Ectodermal cell (in vitro differentiated cells): ENCODE results near the gene FAM83C.
"Not testable (repeated sequence)": the region's sequence is repeated elsewhere in the genome, so short reads cannot be mapped to it uniquely, and the experiment has no call there.

Experiments
- H3K27ac ChIP-seq: 2 replicates; pipeline ENCODE4 v1.7.0; 2013; ENCODE audit warnings: mild to moderate bottlenecking, low read depth, low read length; ENCODE audit not compliant: insufficient read depth, poor library complexity, severe bottlenecking
- H3K27me3 ChIP-seq: 2 replicates; pipeline ENCODE4 v1.7.0; 2013; ENCODE audit warnings: mild to moderate bottlenecking, low read length; ENCODE audit not compliant: insufficient read depth, control insufficient read depth, poor library complexity, severe bottlenecking
- H3K36me3 ChIP-seq: one replicate; pipeline ENCODE4 v1.7.0; 2013; ENCODE audit warnings: low read length; ENCODE audit not compliant: control insufficient read depth, insufficient read depth
- H3K4me1 ChIP-seq: one replicate; pipeline ENCODE4 v1.7.0; 2013; ENCODE audit warnings: low read length; ENCODE audit not compliant: control insufficient read depth, insufficient read depth
- H3K4me3 ChIP-seq: 2 replicates; pipeline ENCODE4 v1.7.0; 2013; ENCODE audit warnings: low read depth, low read length, control low read depth; ENCODE audit not compliant: insufficient read depth
- H3K9me3 ChIP-seq: 2 replicates; pipeline ENCODE4 v1.7.0; 2013; ENCODE audit warnings: mild to moderate bottlenecking, low read length, moderate library complexity; ENCODE audit not compliant: control insufficient read depth
- WGBS, 2 experiments: methylation state at CpG; one replicate each; pipeline ENCODE4 v1.1.7; 2013; ENCODE audit warnings: missing lambda C conversion rate in 2 of 2; 5-methylcytosine and 5-hydroxymethylcytosine counted together

Gene FAM83C

GRCh38 chr20:35318502-35319157, 26.4 kb upstream of the FAM83C start:
- no peak overlapping the region for H3K27ac ChIP-seq
- H3K27me3 ChIP-seq = no peaks in the 10 kb centered on the region
- no peak overlapping the region for H3K4me3 ChIP-seq
- WGBS, 2 experiments = 90 to 93% methylated on average over 6 of the region's 6 CpGs
- no peaks in the 10 kb centered on the region for H3K36me3 ChIP-seq
- H3K9me3 ChIP-seq = no peaks in the 10 kb centered on the region
- no peaks in the 10 kb centered on the region for H3K4me1 ChIP-seq

GRCh38 chr20:35317416-35318210, 25.4 kb upstream of the FAM83C start:
- WGBS, 2 experiments = 92 to 96% methylated on average over 5 of the region's 5 CpGs
- Histone ChIP-seq H3K4me1 (no peaks in the 10 kb centered on the region), H3K27me3 (no peaks in the 10 kb centered on the region), H3K9me3 (no peaks in the 10 kb centered on the region), H3K36me3 (no peaks in the 10 kb centered on the region), H3K27ac (no peak overlapping the region), H3K4me3 (no peak overlapping the region)

GRCh38 chr20:35316086-35316485, 23.9 kb upstream of the FAM83C start:
- no peaks in the 10 kb centered on the region for H3K36me3 ChIP-seq
- no peaks in the 10 kb centered on the region for H3K4me1 ChIP-seq
- WGBS, 2 experiments = 92 to 100% methylated on average over 2 of the region's 2 CpGs
- H3K9me3 ChIP-seq = no peaks in the 10 kb centered on the region
- H3K27ac ChIP-seq = no peak overlapping the region
- H3K27me3 ChIP-seq = no peaks in the 10 kb centered on the region
- no peak overlapping the region for H3K4me3 ChIP-seq

- H3K27ac ChIP-seq, H3K4me1 ChIP-seq, H3K27me3 ChIP-seq, H3K36me3 ChIP-seq, H3K4me3 ChIP-seq, H3K9me3 ChIP-seq: not testable (repeated sequence)
- 91% methylated on average over 7 of the region's 7 CpGs for WGBS, 2 experiments
Observed at GRCh38 chr20:35315632-35316020, 23.4 kb upstream of the FAM83C start.

GRCh38 chr20:35314816-35315631, 22.8 kb upstream of the FAM83C start:
- Histone ChIP-seq H3K27me3 (no peaks in the 10 kb centered on the region), H3K36me3 (no peaks in the 10 kb centered on the region), H3K27ac (no peak overlapping the region), H3K4me3 (no peak overlapping the region), H3K4me1 (no peaks in the 10 kb centered on the region), H3K9me3 (no peaks in the 10 kb centered on the region)
- 81 to 85% methylated on average over 3 of the region's 3 CpGs for WGBS, 2 experiments

- no peaks in the 10 kb centered on the region for H3K9me3 ChIP-seq
- no peak overlapping the region for H3K27ac ChIP-seq
- no peaks in the 10 kb centered on the region for H3K4me1 ChIP-seq
- no peaks in the 10 kb centered on the region for H3K36me3 ChIP-seq
- no peaks in the 10 kb centered on the region for H3K27me3 ChIP-seq
- H3K4me3 ChIP-seq = no peak overlapping the region
- 67 to 76% methylated on average over 1 of the region's 1 CpG for WGBS, 2 experiments
Observed at GRCh38 chr20:35312318-35312717, 20.1 kb upstream of the FAM83C start.

- 84 to 91% methylated on average over 4 to 5 of the region's 5 CpGs for WGBS, 2 experiments
- no peaks in the 10 kb centered on the region for H3K36me3 ChIP-seq
- H3K27ac ChIP-seq = no peak overlapping the region
- H3K9me3 ChIP-seq = no peaks in the 10 kb centered on the region
- no peaks in the 10 kb centered on the region for H3K27me3 ChIP-seq
- H3K4me3 ChIP-seq = no peak overlapping the region
- no peaks in the 10 kb centered on the region for H3K4me1 ChIP-seq
Observed at GRCh38 chr20:35311822-35312221, 19.6 kb upstream of the FAM83C start.

GRCh38 chr20:35311409-35311808, 19.2 kb upstream of the FAM83C start:
- H3K36me3 ChIP-seq = no peaks in the 10 kb centered on the region
- no peak overlapping the region for H3K27ac ChIP-seq

GRCh38 chr20:35307666-35308653, 15.7 kb upstream of the FAM83C start:
- no peaks in the 10 kb centered on the region for H3K4me1 ChIP-seq
- H3K36me3 ChIP-seq = no peaks in the 10 kb centered on the region
- no peaks in the 10 kb centered on the region for H3K27me3 ChIP-seq
- no peaks in the 10 kb centered on the region for H3K9me3 ChIP-seq
- H3K4me3 ChIP-seq = no peak overlapping the region
- no peak overlapping the region for H3K27ac ChIP-seq
- WGBS, 2 experiments = 92 to 95% methylated on average over 13 of the region's 13 CpGs

More at GRCh38 chr20:35311409-35311808, 19.2 kb upstream of the FAM83C start:
- Histone ChIP-seq H3K4me3 (no peak overlapping the region), H3K4me1 (no peaks in the 10 kb centered on the region), H3K9me3 (no peaks in the 10 kb centered on the region), H3K27me3 (no peaks in the 10 kb centered on the region)
- 83 to 91% methylated on average over 2 of the region's 2 CpGs for WGBS, 2 experiments
